Gastrocnemius medialis (tissue), 4 donors: ENCODE results near the gene DNAJC7.

ENCODE experiments used
- CTCF ChIP-seq, 5 experiments: fragments of 450-650 bp in 3 of 5; fragments of 200-600 bp in 2 of 5; sonication (generic) in 2 of 5; IDR thresholded peaks in 4 of 5; conservative IDR thresholded peaks in 1 of 5; 1 replicate in 4 of 5; 2 replicates in 1 of 5; pipeline ENCODE4 v1.5.1; 2016 to 2019; ENCODE audit warnings: antibody characterized with exemption in 5 of 5, mild to moderate bottlenecking in 3 of 5, moderate library complexity in 3 of 5
- POLR2A ChIP-seq, 2 donors: fragments of 450-650 bp; IDR thresholded peaks; one replicate each; pipeline ENCODE4 v1.6.1; 2017; ENCODE audit warnings: antibody characterized with exemption in 2 of 2, mild to moderate bottlenecking in 2 of 2, moderate library complexity in 2 of 2

GRCh38 chr17:42049834-42050392 is 32.7 kb upstream of the DNAJC7 start:
- no peak for TF ChIP-seq POLR2A (IDR thresholded peaks at IDR 0.05)
- peak in 1 of 5 experiments; percentile 20 for TF ChIP-seq CTCF (IDR thresholded peaks at IDR 0.05 in 4 of 5, conservative IDR thresholded peaks at IDR 0.05 in 1 of 5)
